DND-41 (cell line): Measurements from ENCODE around the gene TCF4.

ENCODE experiments used
- CTCF ChIP-seq: IDR thresholded peaks from 2 replicates; pipeline ENCODE4 v1.5.1; 2012; ENCODE audit warnings: borderline replicate concordance, low read length, moderate library complexity, mild to moderate bottlenecking; ENCODE audit not compliant: poor library complexity, severe bottlenecking; ENCODE audit errors: extremely low read depth
- EZH2 ChIP-seq: IDR thresholded peaks from 3 replicates; pipeline ENCODE4 v1.6.1; 2012; ENCODE audit warnings: borderline replicate concordance, low read depth, mild to moderate bottlenecking, moderate library complexity, low read length, inconsistent platforms; ENCODE audit not compliant: severe bottlenecking

- TF ChIP-seq CTCF (no peak), EZH2 (no peak)
Observed at GRCh38 chr18:55186588-55186987, 401.4 kb downstream of the TCF4 start.
